DOHH2 (cell line): ENCODE measurements around the gene TBC1D4.

Experiments
- H3F3A ChIP-seq: fragments of 200-600 bp; sonication (generic), shearing (Covaris generic); 2 replicates; pipeline ENCODE4 v1.6.0; 2016; ENCODE audit warnings: antibody characterized with exemption, mild to moderate bottlenecking; ENCODE audit not compliant: control insufficient read depth, insufficient read depth
- H3K27ac ChIP-seq: fragments of 200-600 bp; sonication (generic); 2 replicates; pipeline ENCODE4 v1.5.1; 2014; ENCODE audit warnings: low read depth, mild to moderate bottlenecking, low read length, moderate library complexity
- H3K27me3 ChIP-seq: fragments of 200-600 bp; sonication (generic); 2 replicates; pipeline ENCODE4 v1.6.1; 2014; ENCODE audit warnings: mild to moderate bottlenecking, low read length, mixed read lengths; ENCODE audit not compliant: control insufficient read depth
- H3K36me3 ChIP-seq: fragments of 200-600 bp; sonication (generic); 2 replicates; pipeline ENCODE4 v1.6.1; 2014; ENCODE audit warnings: mild to moderate bottlenecking, low read length, moderate library complexity, mixed read lengths; ENCODE audit not compliant: control insufficient read depth
- H3K4me1 ChIP-seq: fragments of 200-600 bp; sonication (generic); 2 replicates; pipeline ENCODE4 v1.6.1; 2014; ENCODE audit warnings: mild to moderate bottlenecking, low read length, mixed read lengths; ENCODE audit not compliant: control insufficient read depth
- H3K4me2 ChIP-seq: fragments of 200-600 bp; sonication (generic); 2 replicates; pipeline ENCODE4 v1.6.0; 2014; ENCODE audit warnings: mild to moderate bottlenecking, low read length, moderate library complexity
- H3K4me3 ChIP-seq: fragments of 200-600 bp; sonication (generic); 2 replicates; pipeline ENCODE4 v1.5.1; 2014; ENCODE audit warnings: mild to moderate bottlenecking, low read length, mixed read lengths
- H3K79me2 ChIP-seq: fragments of 200-600 bp; sonication (generic); 2 replicates; pipeline ENCODE4 v1.6.1; 2014; ENCODE audit warnings: mild to moderate bottlenecking, low read length, mixed read lengths; ENCODE audit not compliant: control insufficient read depth
- H3K9me2 ChIP-seq: fragments of 200-600 bp; sonication (generic); replicated peaks from 2 replicates; pipeline ENCODE4 v1.6.1; 2014; ENCODE audit warnings: mild to moderate bottlenecking, low read length, mixed read lengths; ENCODE audit not compliant: control insufficient read depth
- H3K9me3 ChIP-seq: fragments of 200-600 bp; sonication (generic); 2 replicates; pipeline ENCODE4 v1.6.1; 2014; ENCODE audit warnings: antibody characterized with exemption, low read length, mixed read lengths; ENCODE audit not compliant: control insufficient read depth, insufficient read depth
- H4K20me1 ChIP-seq: fragments of 200-600 bp; sonication (generic); 2 replicates; pipeline ENCODE4 v1.6.0; 2014; ENCODE audit warnings: low read depth, mild to moderate bottlenecking, antibody characterized with exemption, low read length, moderate library complexity; ENCODE audit not compliant: control insufficient read depth, insufficient read depth
- CTCF ChIP-seq: fragments of 200-600 bp; sonication (generic); IDR thresholded peaks from one replicate; pipeline ENCODE4 v1.5.1; 2014; ENCODE audit warnings: antibody characterized with exemption, mild to moderate bottlenecking, low read depth, low read length; ENCODE audit not compliant: poor library complexity, severe bottlenecking
- EZH2phosphoT487 ChIP-seq: fragments of 200-600 bp; sonication (generic); IDR thresholded peaks from 2 replicates; pipeline ENCODE4 v1.6.1; 2017; ENCODE audit warnings: borderline replicate concordance, mild to moderate bottlenecking, antibody characterized with exemption, low read length, moderate library complexity, mixed read lengths

The TBC1D4 gene

GRCh38 chr13:75360170-75360569 is 121.8 kb downstream of the TBC1D4 start:
- no peak overlapping the region for H3K27ac ChIP-seq
- H3K27me3 ChIP-seq = no peaks in the 10 kb centered on the region
- H3K9me3 ChIP-seq = no peaks in the 10 kb centered on the region
- H4K20me1 ChIP-seq = peaks cover 5% of the 10 kb centered on the region; the same call in 1 of the 2 replicates
- 0 out of 2 replicates have a peak overlapping the region, but pooled peaks have one; percentile 1 for H3K4me2 ChIP-seq
- peaks cover 50% of the 10 kb centered on the region for H3K4me1 ChIP-seq
- no peak overlapping the region for H3K4me3 ChIP-seq
- peaks cover 78% of the 10 kb centered on the region for H3K36me3 ChIP-seq
- H3K9me2 ChIP-seq = no peaks in the 10 kb centered on the region
- TF ChIP-seq CTCF (no peak), EZH2phosphoT487 (no peak)
- peaks cover 85% of the 10 kb centered on the region for H3K79me2 ChIP-seq
- H3F3A ChIP-seq = 0 out of 2 replicates have a peak, but pooled peaks cover 9% of the 10 kb centered on the region

- Histone ChIP-seq H3K36me3 (peaks cover 87% of the 10 kb centered on the region), H3K4me2 (no peak overlapping the region), H3K4me1 (peaks cover 41% of the 10 kb centered on the region)
Measured at GRCh38 chr13:75359266-75359665, 122.7 kb downstream of the TBC1D4 start.

DNA sequence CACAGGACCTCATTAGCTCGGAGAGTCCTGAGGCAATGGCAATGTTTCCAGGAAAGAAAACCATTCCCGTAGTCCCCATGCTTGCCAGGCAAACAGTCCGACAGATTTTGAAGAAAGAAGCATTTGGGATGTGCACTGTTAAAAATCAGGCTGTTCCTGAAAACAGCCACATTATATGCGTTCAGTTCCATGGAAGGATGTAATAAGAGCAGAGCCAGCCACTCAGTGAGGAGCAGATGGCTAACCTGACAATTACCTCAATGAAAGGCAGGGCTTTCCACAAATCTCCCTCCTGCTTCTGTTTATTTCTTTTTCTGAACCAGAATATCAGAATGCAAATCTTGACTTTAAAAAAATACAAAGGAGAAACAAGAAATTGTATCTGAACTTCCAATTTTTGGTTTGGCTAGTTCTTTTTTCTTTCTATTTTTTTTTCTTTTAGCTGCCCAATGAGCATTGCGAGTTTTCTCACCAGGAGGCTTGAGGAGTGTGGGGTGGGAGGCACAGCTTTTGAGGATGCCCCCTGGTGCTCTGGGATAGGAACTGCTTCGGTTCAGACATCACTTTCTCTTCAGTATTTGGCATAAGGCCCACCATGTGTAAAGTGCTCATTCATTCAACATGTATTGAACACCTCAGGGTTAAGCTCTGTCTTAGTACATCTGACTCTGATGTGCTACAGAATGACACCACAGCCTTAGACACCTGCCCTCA is 124.2 kb downstream of the TBC1D4 start:
- no peak for TF ChIP-seq EZH2phosphoT487
- TF ChIP-seq CTCF = peak; percentile 61
- peaks cover 26% of the 10 kb centered on the region for H3K4me1 ChIP-seq
- no peaks in the 10 kb centered on the region for H4K20me1 ChIP-seq

More at GRCh38 chr13:75359266-75359665, 122.7 kb downstream of the TBC1D4 start:
- H3K27me3 ChIP-seq = no peaks in the 10 kb centered on the region
- no peak overlapping the region for H3K27ac ChIP-seq
- TF ChIP-seq CTCF (no peak), EZH2phosphoT487 (no peak)
- no peaks in the 10 kb centered on the region for H3K9me3 ChIP-seq
- H3K79me2 ChIP-seq = peaks cover 82% of the 10 kb centered on the region
- H3F3A ChIP-seq = 0 out of 2 replicates have a peak, but pooled peaks cover 9% of the 10 kb centered on the region
- H4K20me1 ChIP-seq = peaks cover 5% of the 10 kb centered on the region; the same call in 1 of the 2 replicates
- H3K9me2 ChIP-seq = no peaks in the 10 kb centered on the region
- H3K4me3 ChIP-seq = no peak overlapping the region

More for the DNA sequence above, 124.2 kb downstream of the TBC1D4 start:
- H3K4me3 ChIP-seq = no peak overlapping the region
- H3F3A ChIP-seq = 0 out of 2 replicates have a peak, but pooled peaks cover 9% of the 10 kb centered on the region
- no peak overlapping the region for H3K27ac ChIP-seq
- H3K27me3 ChIP-seq = no peaks in the 10 kb centered on the region
- H3K79me2 ChIP-seq = peaks cover 74% of the 10 kb centered on the region
- peaks cover 91% of the 10 kb centered on the region for H3K36me3 ChIP-seq
- H3K9me2 ChIP-seq = no peaks in the 10 kb centered on the region
- H3K9me3 ChIP-seq = no peaks in the 10 kb centered on the region
- H3K4me2 ChIP-seq = no peak overlapping the region
